HCT116 (cell line): ENCODE results near the gene BTBD16. TPM values are rescaled to one million over a fixed set of nuclear protein-coding genes. Genes with fewer than 3 reads are reported as not detected.

Source experiments
- ATAC-seq: fragments of 200-7000 bp; cut with Tn5 transposase; 2 replicates; pipeline ENCODE4 v1.9.1; 2020; ENCODE audit warnings: mild to moderate bottlenecking, moderate library complexity
- BruUV-seq: library from RNA; stranded (reverse); fragments of 400-500 nt; replicated peaks from 2 replicates; lab custom pipeline; 2021; lab: Mats Ljungman, UMichigan
- CTCF ChIA-PET: fragments of 300-600 bp; sonication (Branson Sonifier 250); formaldehyde crosslinking; loops from one replicate; lab custom pipeline; 2021; ENCODE audit warnings: antibody characterized with exemption; lab: Charles Lee
- POLR2A ChIA-PET: fragments of 300-600, 350-600 bp; sonication (Branson Sonifier 250); formaldehyde crosslinking; loops from one replicate; lab custom pipeline; 2021; ENCODE audit warnings: antibody characterized with exemption; lab: Charles Lee
- RAD21 ChIA-PET, 2 experiments: fragments of 300-600 bp; sonication (Branson Sonifier 250); formaldehyde crosslinking; loops; one replicate each; lab custom pipeline; 2023; ENCODE audit warnings: low total read pairs in 2 of 2; ENCODE audit not compliant: uncharacterized antibody in 2 of 2, unreplicated experiment in 2 of 2, low non-redundant PET in 1 of 2; lab: Charles Lee
- DNase-seq: peaks from one replicate; pipeline ENCODE4 v3.0.0-alpha.2; 2010; ENCODE audit warnings: low read depth, low spot score
- H2AFZ ChIP-seq: fragments of 200-600 bp; shearing (Covaris generic), sonication (generic); 2 replicates; pipeline ENCODE4 v1.6.1; 2017; ENCODE audit warnings: low read depth, mixed run types, mixed read lengths, antibody characterized with exemption, low read length; ENCODE audit not compliant: poor library complexity, severe bottlenecking
- H3K27ac ChIP-seq: 2 replicates; pipeline ENCODE4 v1.5.1; 2012; ENCODE audit warnings: low read depth, low read length
- H3K27me3 ChIP-seq: fragments of 200-600 bp; sonication (generic); 2 replicates; pipeline ENCODE4 v1.6.1; 2016; ENCODE audit warnings: mixed run types, low read length, mixed read lengths; ENCODE audit not compliant: insufficient read depth
- H3K36me3 ChIP-seq, 2 experiments: fragments of 200-500 bp in 1 of 2; fragments of 200-600 bp in 1 of 2; sonication (Bioruptor generic) in 1 of 2; sonication (generic) in 1 of 2; 2 replicates each; pipeline versions ENCODE4 v1.5.1 to v1.6.1; 2014 to 2016; ENCODE audit warnings: low read length in 2 of 2, inconsistent platforms in 1 of 2, mixed read lengths in 1 of 2, mixed run types in 1 of 2; ENCODE audit not compliant: insufficient read depth in 2 of 2, control insufficient read depth in 1 of 2
- H3K4me1 ChIP-seq, 2 experiments: fragments of 200-600 bp in 1 of 2; sonication (generic) in 1 of 2; 2 replicates each; pipeline versions ENCODE4 v1.5.1 to v1.6.1; 2012 to 2017; ENCODE audit warnings: low read length in 2 of 2, inconsistent platforms in 1 of 2, mild to moderate bottlenecking in 1 of 2, mixed read lengths in 1 of 2, mixed run types in 1 of 2, moderate library complexity in 1 of 2; ENCODE audit not compliant: insufficient read depth in 2 of 2, control insufficient read depth in 1 of 2
- H3K4me2 ChIP-seq: fragments of 200-600 bp; sonication (generic); 2 replicates; pipeline ENCODE4 v1.6.1; 2017; ENCODE audit warnings: mixed run types, low read length, mixed read lengths
- H3K4me3 ChIP-seq, 2 experiments: fragments of 200-600 bp in 1 of 2; sonication (generic) in 1 of 2; replicated peaks in 1 of 2; 2 replicates each; pipeline ENCODE4 v1.5.1; 2011 to 2016; ENCODE audit warnings: low read length in 2 of 2, control low read depth in 1 of 2, low read depth in 1 of 2, mild to moderate bottlenecking in 1 of 2, mixed read lengths in 1 of 2, mixed run types in 1 of 2
- H3K79me2 ChIP-seq: fragments of 200-600 bp; sonication (generic); 2 replicates; pipeline ENCODE4 v1.6.1; 2017; ENCODE audit warnings: mild to moderate bottlenecking, mixed run types, low read length, moderate library complexity, mixed read lengths; ENCODE audit not compliant: insufficient read depth
- H3K9ac ChIP-seq: fragments of 200-600 bp; sonication (generic); 2 replicates; pipeline ENCODE4 v1.6.1; 2016; ENCODE audit warnings: low read length, mixed read lengths
- H3K9me2 ChIP-seq: fragments of 200-600 bp; sonication (generic), shearing (Covaris generic); 2 replicates; pipeline ENCODE4 v1.6.1; 2017; ENCODE audit warnings: mixed run types, mild to moderate bottlenecking, moderate library complexity; ENCODE audit not compliant: insufficient read depth
- H3K9me3 ChIP-seq, 2 experiments: fragments of 200-500 bp in 1 of 2; fragments of 200-600 bp in 1 of 2; sonication (Bioruptor generic) in 1 of 2; sonication (generic) in 1 of 2; 2 replicates each; pipeline ENCODE4 v1.6.1; 2014 to 2017; ENCODE audit warnings: low read length in 2 of 2, mixed read lengths in 2 of 2, inconsistent platforms in 1 of 2, low read depth in 1 of 2, mild to moderate bottlenecking in 1 of 2, mixed run types in 1 of 2, moderate library complexity in 1 of 2; ENCODE audit not compliant: control insufficient read depth in 1 of 2, insufficient read depth in 1 of 2
- H4K20me1 ChIP-seq: fragments of 200-600 bp; sonication (generic), shearing (Covaris generic); 2 replicates; pipeline ENCODE4 v1.6.1; 2017; ENCODE audit warnings: mixed run types, mild to moderate bottlenecking, moderate library complexity; ENCODE audit not compliant: insufficient read depth
- EGR1 ChIP-seq: IDR thresholded peaks from 2 replicates; pipeline ENCODE4 v1.6.1; 2012; ENCODE audit warnings: low read depth
- RAD21 ChIP-seq: IDR thresholded peaks from 2 replicates; pipeline ENCODE4 v1.6.1; 2012; ENCODE audit warnings: low read depth, mild to moderate bottlenecking
- YY1 ChIP-seq: IDR thresholded peaks from 2 replicates; pipeline ENCODE4 v1.6.1; 2011; ENCODE audit warnings: low read length, low read depth, moderate library complexity, mild to moderate bottlenecking; ENCODE audit not compliant: insufficient replicate concordance; ENCODE audit errors: extremely low read depth
- ZNF274 ChIP-seq: fragments of 200-500 bp; sonication (Bioruptor generic); IDR thresholded peaks from 2 replicates; pipeline ENCODE4 v1.6.1; 2014; ENCODE audit warnings: mild to moderate bottlenecking, low read depth, low read length, inconsistent platforms
- intact Hi-C: fragments of 100-400 bp; cut with micrococcal nuclease; formaldehyde crosslinking; loops from 2 replicates; pipeline ENCODE4 v1.10.0; 2022
- total RNA-seq: library from RNA; stranded (reverse); gene quantifications from one replicate; pipeline ENCODE4 v1.2.1, GENCODE V29; 2021; ENCODE audit not compliant: unreplicated experiment
- TF ChIP-seq, protein P1 (sequence below), 3 experiments: fragments of 200-600 bp in 1 of 3; sonication (generic) in 1 of 3; IDR thresholded peaks in 2 of 3; conservative IDR thresholded peaks in 1 of 3; 2 replicates each; pipeline ENCODE4 v1.5.1; 2012 to 2017; ENCODE audit warnings: low read depth in 2 of 3, low read length in 2 of 3, antibody characterized with exemption in 1 of 3, borderline replicate concordance in 1 of 3, control low read depth in 1 of 3, mild to moderate bottlenecking in 1 of 3, mixed read lengths in 1 of 3, mixed run types in 1 of 3, moderate library complexity in 1 of 3; ENCODE audit not compliant: insufficient read depth in 1 of 3

The BTBD16 gene
- total RNA-seq, 1 experiment from 2014 or later: 0.27 TPM

DNA sequence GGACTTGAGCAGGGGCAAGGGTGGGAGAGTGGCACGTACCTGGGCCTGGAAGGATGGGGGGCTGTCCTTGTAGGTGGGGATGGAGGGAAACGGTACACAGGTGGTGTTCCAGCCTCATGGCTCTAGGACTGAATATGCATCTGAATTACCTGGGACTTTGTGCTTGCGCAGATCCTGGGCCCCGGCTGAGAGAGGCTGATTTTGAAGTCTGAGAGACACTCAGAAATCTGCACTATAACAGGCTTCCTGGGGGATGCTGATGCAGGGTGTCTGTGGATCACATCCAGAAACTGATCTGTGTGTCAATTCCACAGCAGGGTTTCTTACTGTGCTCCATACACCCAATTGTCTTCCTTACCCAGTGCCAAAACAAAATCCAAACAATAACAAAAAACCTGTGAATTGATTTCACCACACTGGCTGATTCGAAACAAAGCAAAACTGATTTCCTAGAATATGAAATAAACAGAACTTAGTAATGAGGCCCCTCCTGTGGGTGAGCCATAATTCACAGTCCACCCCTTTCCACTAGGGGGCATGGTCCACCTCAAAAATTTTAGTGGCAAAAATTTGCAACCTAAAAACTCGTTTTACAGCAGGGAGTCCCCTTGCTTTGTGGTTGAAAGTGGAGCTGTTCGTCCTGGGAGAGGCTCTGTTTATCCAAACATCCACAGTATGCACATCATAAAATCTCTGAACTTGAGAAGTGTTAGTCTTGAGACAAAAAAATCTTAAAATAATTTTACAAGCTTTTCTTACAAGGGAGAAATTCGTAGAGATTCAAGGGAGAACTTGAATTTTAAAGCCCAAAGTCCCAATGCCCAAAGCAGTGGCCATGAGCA, 71.4 kb downstream of the BTBD16 start:
- ChIA-PET CTCF (interaction anchor here (0.7 to 3.4 kb wide), 12 partner anchors 9 to 223 kb away, joined by 3 to 21 read pairs (median 4); partner anchors contain the start of gene PLEKHA1), POLR2A (no interaction called here), RAD21 (interaction anchor here (0.8 to 1.3 kb wide), 3 partner anchors 44 to 223 kb away, joined by 4 to 8 read pairs (median 6); no protein-coding TSS in a partner anchor)
- intact Hi-C loops: loop anchor here (1.0 to 2.0 kb wide), 4 partner anchors 44 to 362 kb away; no protein-coding TSS in a partner anchor
- Histone ChIP-seq H3K27ac (no peak overlapping the region), H3K4me1 (peaks cover 7 to 17% of the 10 kb centered on the region in 2 experiments), H3K4me2 (no peak overlapping the region), H4K20me1 (no peaks in the 10 kb centered on the region), H3K9ac (no peak overlapping the region), H3K36me3 (no peaks in the 10 kb centered on the region), H3K9me2 (no peaks in the 10 kb centered on the region), H3K4me3 (no peak overlapping the region), H2AFZ (peak overlapping the region; percentile 85), H3K79me2 (no peaks in the 10 kb centered on the region), H3K27me3 (no peaks in the 10 kb centered on the region), H3K9me3 (no peaks in the 10 kb centered on the region; a peak in 1 of 4 replicates)
- DNase-seq (peak; percentile 39), ATAC-seq (peak; percentile 73)
- TF ChIP-seq ZNF274: no peak
- peak; percentile 89 for TF ChIP-seq RAD21
- peak; percentile 8 for TF ChIP-seq YY1
- TF ChIP-seq EGR1: no peak
- TF ChIP-seq, protein P1, sequence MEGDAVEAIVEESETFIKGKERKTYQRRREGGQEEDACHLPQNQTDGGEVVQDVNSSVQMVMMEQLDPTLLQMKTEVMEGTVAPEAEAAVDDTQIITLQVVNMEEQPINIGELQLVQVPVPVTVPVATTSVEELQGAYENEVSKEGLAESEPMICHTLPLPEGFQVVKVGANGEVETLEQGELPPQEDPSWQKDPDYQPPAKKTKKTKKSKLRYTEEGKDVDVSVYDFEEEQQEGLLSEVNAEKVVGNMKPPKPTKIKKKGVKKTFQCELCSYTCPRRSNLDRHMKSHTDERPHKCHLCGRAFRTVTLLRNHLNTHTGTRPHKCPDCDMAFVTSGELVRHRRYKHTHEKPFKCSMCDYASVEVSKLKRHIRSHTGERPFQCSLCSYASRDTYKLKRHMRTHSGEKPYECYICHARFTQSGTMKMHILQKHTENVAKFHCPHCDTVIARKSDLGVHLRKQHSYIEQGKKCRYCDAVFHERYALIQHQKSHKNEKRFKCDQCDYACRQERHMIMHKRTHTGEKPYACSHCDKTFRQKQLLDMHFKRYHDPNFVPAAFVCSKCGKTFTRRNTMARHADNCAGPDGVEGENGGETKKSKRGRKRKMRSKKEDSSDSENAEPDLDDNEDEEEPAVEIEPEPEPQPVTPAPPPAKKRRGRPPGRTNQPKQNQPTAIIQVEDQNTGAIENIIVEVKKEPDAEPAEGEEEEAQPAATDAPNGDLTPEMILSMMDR (IDR thresholded peaks at IDR 0.05 in 2 of 3, conservative IDR thresholded peaks at IDR 0.05 in 1 of 3; ENCODE audit: borderline replicate concordance in 1 of 3, insufficient read depth in 1 of 3, low read depth in 2 of 3, low read length in 2 of 3): peak; percentile 90 to 98 (median 90)
- no TSS peak for BruUV-seq
